Smooth muscle cell of the brain vasculature (primary cell): ENCODE measurements around the gene HSPA12A.

Source experiments
- DNase-seq: peaks from one replicate; pipeline ENCODE4 v3.0.0-alpha.2; 2012; ENCODE audit warnings: low read depth, low spot score

Gene HSPA12A

GRCh38 chr10:116742367-116743265 is at the start of gene HSPA12A:
Gene HSPA12A, minus strand, starts transcription at chr10:116742566. Its CDS starts 97 bp downstream, at chr10:116742469.
- DNase-seq, result no peak

- DNase-seq, result no peak
Measured at GRCh38 chr10:116791241-116791640, 48.9 kb upstream of the HSPA12A start.

GRCh38 chr10:116787893-116788665 is 45.7 kb upstream of the HSPA12A start:
- DNase-seq, result peak; percentile 37

- DNase-seq, result no peak
Measured at GRCh38 chr10:116787053-116787659, 44.8 kb upstream of the HSPA12A start.

GRCh38 chr10:116785867-116786266 is 43.5 kb upstream of the HSPA12A start:
- DNase-seq, result no peak

GRCh38 chr10:116785282-116785681 is 42.9 kb upstream of the HSPA12A start:
- no peak for DNase-seq

- DNase-seq, result no peak
Measured at GRCh38 chr10:116784651-116785050, 42.3 kb upstream of the HSPA12A start.

- no peak for DNase-seq
Measured at GRCh38 chr10:116784035-116784434, 41.7 kb upstream of the HSPA12A start.

- no peak for DNase-seq
Measured at GRCh38 chr10:116783011-116783655, 40.8 kb upstream of the HSPA12A start.

- DNase-seq, result no peak
Measured at GRCh38 chr10:116781370-116781884, 39.1 kb upstream of the HSPA12A start.

GRCh38 chr10:116780691-116781205 is 38.4 kb upstream of the HSPA12A start:
- no peak for DNase-seq

- DNase-seq, result no peak
Measured at GRCh38 chr10:116779076-116779687, 36.8 kb upstream of the HSPA12A start.

GRCh38 chr10:116777006-116777405 is 34.6 kb upstream of the HSPA12A start:
- no peak for DNase-seq

GRCh38 chr10:116775488-116776400 is 33.4 kb upstream of the HSPA12A start:
- no peak for DNase-seq

GRCh38 chr10:116774728-116775151 is 32.4 kb upstream of the HSPA12A start:
- no peak for DNase-seq

- no peak for DNase-seq
Measured at GRCh38 chr10:116772909-116773705, 30.7 kb upstream of the HSPA12A start.

GRCh38 chr10:116771959-116772585 is 29.7 kb upstream of the HSPA12A start:
- DNase-seq, result no peak
